HEK293 (cell line): ENCODE results near the gene PHTF1.

Experiments
- CTCF ChIA-PET: fragments of 350-600 bp; formaldehyde crosslinking; extraction: SDS; loops from one replicate; lab custom pipeline; 2021; ENCODE audit warnings: antibody characterized with exemption; lab: Yijun Ruan, JAX
- POLR2A ChIA-PET: fragments of 300-600 bp; formaldehyde crosslinking; extraction: SDS; loops from one replicate; lab custom pipeline; 2020; ENCODE audit warnings: antibody characterized with exemption, inconsistent platforms; lab: Yijun Ruan, JAX
- H3K27ac ChIP-seq: fragments of 200-500 bp; sonication (Bioruptor generic); 2 replicates; pipeline ENCODE4 v1.5.1; 2014; ENCODE audit warnings: low read depth, low read length, control low read depth, inconsistent platforms; ENCODE audit errors: extremely low read depth
- H3K36me3 ChIP-seq, 2 experiments: fragments of 200-500 bp in 1 of 2; sonication (Bioruptor generic) in 1 of 2; 1 replicate in 1 of 2; 2 replicates in 1 of 2; pipeline ENCODE4 v1.5.1; 2014 to 2017; ENCODE audit warnings: inconsistent platforms in 2 of 2, low read length in 2 of 2; ENCODE audit not compliant: control insufficient read depth in 2 of 2, insufficient read depth in 1 of 2
- H3K4me1 ChIP-seq: fragments of 200-500 bp; sonication (Bioruptor generic); 2 replicates; pipeline ENCODE4 v1.5.1; 2014; ENCODE audit warnings: mild to moderate bottlenecking, low read length, inconsistent platforms; ENCODE audit not compliant: control insufficient read depth, insufficient read depth
- H3K4me3 ChIP-seq: 2 replicates; pipeline ENCODE4 v1.5.1; 2011; ENCODE audit warnings: low read depth, mild to moderate bottlenecking, control low read depth, low read length, moderate library complexity
- H3K9me3 ChIP-seq: fragments of 200-500 bp; sonication (Bioruptor generic); 2 replicates; pipeline ENCODE4 v1.5.1; 2014; ENCODE audit warnings: low read depth, low read length, inconsistent platforms; ENCODE audit not compliant: control insufficient read depth, insufficient read depth
- MZF1 ChIP-seq: fragments of 450-650 bp; formaldehyde crosslinking; IDR thresholded peaks from 2 replicates; pipeline ENCODE4 v1.5.1; 2017; ENCODE audit warnings: missing biosample characterization, missing genetic modification characterization, borderline replicate concordance
- PRDM6 ChIP-seq: fragments of 450-650 bp; formaldehyde crosslinking; IDR thresholded peaks from 2 replicates; pipeline ENCODE4 v1.5.1; 2017; ENCODE audit warnings: missing biosample characterization, missing genetic modification characterization
- ZBTB26 ChIP-seq: fragments of 450-650 bp; formaldehyde crosslinking; optimal IDR thresholded peaks from 2 replicates; pipeline ENCODE3; 2016; ENCODE audit warnings: missing biosample characterization, mild to moderate bottlenecking, missing genetic modification characterization
- ZFHX2 ChIP-seq: fragments of 450-650 bp; formaldehyde crosslinking; conservative IDR thresholded peaks from 2 replicates; pipeline ENCODE4 v1.5.1; 2016; ENCODE audit warnings: missing biosample characterization, missing genetic modification characterization
- ZNF112 ChIP-seq: fragments of 450-650 bp; formaldehyde crosslinking; IDR thresholded peaks from 2 replicates; pipeline ENCODE4 v1.5.0; 2017; ENCODE audit warnings: missing biosample characterization, missing genetic modification characterization
- ZNF404 ChIP-seq: fragments of 450-650 bp; formaldehyde crosslinking; IDR thresholded peaks from 2 replicates; pipeline ENCODE4 v1.5.1; 2017; ENCODE audit warnings: missing biosample characterization, missing genetic modification characterization
- ZNF514 ChIP-seq: fragments of 450-650 bp; formaldehyde crosslinking; IDR thresholded peaks from 2 replicates; pipeline ENCODE4 v1.5.1; 2016; ENCODE audit warnings: missing biosample characterization, missing genetic modification characterization
- ZNF623 ChIP-seq: fragments of 450-650 bp; formaldehyde crosslinking; IDR thresholded peaks from 2 replicates; pipeline ENCODE4 v1.5.1; 2016; ENCODE audit warnings: missing biosample characterization, missing genetic modification characterization
- ZNF704 ChIP-seq: fragments of 450-650 bp; formaldehyde crosslinking; IDR thresholded peaks from 2 replicates; pipeline ENCODE4 v1.5.1; 2016; ENCODE audit warnings: missing biosample characterization, missing genetic modification characterization
- ZSCAN4 ChIP-seq: fragments of 450-650 bp; formaldehyde crosslinking; IDR thresholded peaks from 2 replicates; pipeline ENCODE4 v1.5.1; 2017; ENCODE audit warnings: missing biosample characterization, missing genetic modification characterization

The PHTF1 gene

DNA sequence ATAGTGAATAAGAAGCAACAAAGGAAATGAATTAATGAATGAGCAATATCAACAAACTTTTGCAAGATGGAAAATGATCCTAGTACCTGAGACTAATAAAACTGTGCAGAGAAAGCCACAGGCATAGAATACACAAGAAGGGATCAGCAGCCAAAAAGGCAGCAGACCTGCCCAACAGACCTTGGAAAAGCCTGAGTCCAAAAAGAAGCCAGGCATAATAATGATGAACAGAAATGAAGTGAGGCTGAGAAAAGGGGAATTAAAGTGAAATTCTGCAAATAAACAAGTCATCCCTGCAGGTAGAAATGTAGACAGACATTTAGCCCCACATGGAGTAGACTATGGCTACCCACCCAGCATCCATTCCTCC, 10.3 kb upstream of the PHTF1 start:
- POLR2A ChIA-PET: interaction anchor here (1.8 kb wide), 1 partner anchor 10 kb away, joined by 9 read pairs; the partner anchor contains the start of gene PHTF1
- Histone ChIP-seq H3K27ac (no peak overlapping the region), H3K4me1 (no peaks in the 10 kb centered on the region), H3K4me3 (no peak overlapping the region), H3K9me3 (no peaks in the 10 kb centered on the region), H3K36me3 (peaks cover 0 to 39% of the 10 kb centered on the region in 2 experiments; a peak in 2 of 3 replicates)
- TF ChIP-seq ZNF623 (tag by site-specific recombination): no peak
- no peak for TF ChIP-seq ZBTB26 (tag by site-specific recombination)
- TF ChIP-seq ZNF514 (tag by site-specific recombination): no peak
- TF ChIP-seq ZFHX2 (tag by site-specific recombination): no peak
- no peak for TF ChIP-seq ZSCAN4 (tag by site-specific recombination)
- no peak for TF ChIP-seq ZNF704 (tag by site-specific recombination)
- CTCF ChIA-PET: interaction anchor here (0.7 kb wide), 1 partner anchor 1053 kb away, joined by 3 read pairs; no protein-coding TSS in a partner anchor

DNA sequence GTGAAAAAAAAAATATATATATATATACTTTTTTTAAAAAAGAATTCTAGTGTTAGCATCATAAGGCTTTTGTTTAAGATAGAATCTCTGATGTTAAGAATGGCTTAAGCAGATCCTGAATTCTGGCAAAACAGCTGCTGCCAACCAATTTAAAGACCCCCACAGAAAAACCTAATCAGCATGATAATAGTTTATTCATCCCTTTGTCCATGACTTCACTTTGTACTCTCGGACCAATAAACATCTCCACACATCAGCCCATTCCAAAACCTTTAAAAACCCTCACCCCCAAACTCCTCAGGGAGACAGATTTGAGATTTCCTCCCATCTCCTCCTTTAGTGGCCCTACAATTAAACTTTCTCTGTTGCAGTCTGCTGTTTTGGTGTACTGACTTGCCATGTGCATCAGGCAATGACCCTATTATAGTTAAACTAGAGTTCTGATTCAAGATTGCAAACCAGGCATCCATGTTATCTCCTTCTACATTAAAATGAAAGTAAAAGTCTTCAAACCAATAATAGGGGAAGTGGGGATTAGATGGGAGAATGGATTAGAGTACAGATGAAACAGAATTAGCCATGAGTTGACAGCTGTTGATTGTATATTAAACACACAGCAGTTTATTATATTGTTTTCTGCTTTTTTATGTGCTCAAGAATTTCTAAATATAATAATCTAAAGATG, 9.8 kb upstream of the PHTF1 start:
- ChIA-PET CTCF (no interaction called here), POLR2A (interaction anchor here (1.8 kb wide), 1 partner anchor 9 kb away, joined by 9 read pairs; the partner anchor contains the start of gene PHTF1)
- TF ChIP-seq ZNF404 (no peak), MZF1 (tag by site-specific recombination) (peak; percentile 46; the same call in 1 of the 2 replicates)
- H3K36me3 ChIP-seq: peaks cover 0 to 38% of the 10 kb centered on the region in 2 experiments; a peak in 2 of 3 replicates
- no peaks in the 10 kb centered on the region for H3K4me1 ChIP-seq
- no peaks in the 10 kb centered on the region for H3K9me3 ChIP-seq
- no peak overlapping the region for H3K27ac ChIP-seq
- no peak overlapping the region for H3K4me3 ChIP-seq

DNA sequence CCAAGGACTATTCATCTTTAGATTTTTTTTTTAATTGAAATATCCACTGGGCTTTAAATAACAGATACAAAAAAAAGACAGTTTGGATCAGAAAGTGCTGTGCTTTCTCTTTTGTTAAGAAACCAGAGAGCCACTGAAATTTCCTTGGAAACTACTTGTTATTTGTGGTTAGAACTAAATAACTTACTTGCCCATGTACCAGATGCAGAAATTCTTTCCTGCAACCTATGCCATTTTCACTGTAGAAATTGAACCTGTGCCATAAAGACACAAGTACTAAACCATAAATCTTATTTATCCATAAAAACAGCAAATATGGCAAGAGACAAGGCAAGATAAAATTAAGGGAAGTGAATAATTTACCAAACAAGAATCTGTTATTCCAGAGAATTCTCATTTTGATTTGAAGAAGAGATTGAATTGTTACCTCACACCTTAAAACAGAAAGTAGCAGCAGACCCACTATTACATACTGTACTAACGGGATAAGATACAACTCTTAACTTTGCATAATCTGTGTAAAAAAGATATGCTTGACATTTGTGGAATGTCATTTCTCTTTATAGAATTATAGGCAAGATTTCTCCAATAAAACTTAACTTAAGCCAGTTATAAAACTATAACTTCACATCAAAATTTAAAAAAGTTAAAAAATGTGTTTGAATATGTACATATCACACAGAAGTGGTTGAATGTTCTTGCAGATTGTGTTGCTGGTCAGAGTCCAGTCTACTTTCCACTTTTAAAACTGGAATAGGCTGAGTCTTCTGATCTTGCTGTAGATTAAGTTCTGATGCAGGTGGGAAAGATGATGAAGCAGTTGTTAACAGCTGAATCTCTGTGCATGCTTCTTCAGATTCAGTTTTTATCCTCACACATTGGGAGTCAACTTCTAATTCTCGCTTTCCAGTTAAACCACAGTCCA, 6.3 kb upstream of the PHTF1 start:
- TF ChIP-seq PRDM6 (tag by site-specific recombination) (peak; percentile 46), ZNF112 (tag by site-specific recombination) (no peak)
- no peak overlapping the region for H3K27ac ChIP-seq
- POLR2A ChIA-PET: no interaction called here
- H3K9me3 ChIP-seq: no peaks in the 10 kb centered on the region
- H3K4me1 ChIP-seq: peaks cover 4% of the 10 kb centered on the region; the same call in 1 of the 2 replicates
- CTCF ChIA-PET: no interaction called here
- H3K36me3 ChIP-seq: peaks cover 0 to 36% of the 10 kb centered on the region in 2 experiments; a peak in 1 of 3 replicates
- no peak overlapping the region for H3K4me3 ChIP-seq
